Stimulated activated CD8-positive, alpha-beta memory T cell treated with anti-CD3 and anti-CD28 coated beads, Interleukin-4, amount 100 ng/mL, for 4 hours (primary cell): ENCODE measurements around the gene ICE1.
"Not testable (repeated sequence)": the region's sequence is repeated elsewhere in the genome, so short reads cannot be mapped to it uniquely, and the experiment has no call there.

Experiments
- DNase-seq, 2 donors: peaks; one replicate each; pipeline ENCODE4 v3.0.0-alpha.2; 2020; ENCODE audit warnings: low read depth in 2 of 2, low spot score in 1 of 2

The ICE1 gene

GRCh38 chr5:5398071-5398470 lies 24.4 kb upstream of the ICE1 start:
- no peak for DNase-seq

GRCh38 chr5:5401095-5401494 lies 21.4 kb upstream of the ICE1 start:
- no peak for DNase-seq

- DNase-seq: no peak
Observed at GRCh38 chr5:5403741-5404140, 18.7 kb upstream of the ICE1 start.

GRCh38 chr5:5404381-5404780 lies 18.1 kb upstream of the ICE1 start:
- DNase-seq: no peak

- DNase-seq: no peak
Observed at GRCh38 chr5:5405441-5405840, 17.0 kb upstream of the ICE1 start.

- DNase-seq: no peak
Observed at GRCh38 chr5:5407924-5408323, 14.6 kb upstream of the ICE1 start.

GRCh38 chr5:5409151-5409810 lies 13.2 kb upstream of the ICE1 start:
- no peak for DNase-seq

- DNase-seq: not testable (repeated sequence)
Observed at GRCh38 chr5:5413856-5414255, 8.6 kb upstream of the ICE1 start.

- DNase-seq: no peak
Observed at GRCh38 chr5:5414999-5415398, 7.5 kb upstream of the ICE1 start.

GRCh38 chr5:5416733-5417132 lies 5.7 kb upstream of the ICE1 start:
- DNase-seq: no peak

- DNase-seq: no peak
Observed at GRCh38 chr5:5418006-5418405, 4.5 kb upstream of the ICE1 start.

GRCh38 chr5:5418764-5419163 lies 3.7 kb upstream of the ICE1 start:
- DNase-seq: no peak

GRCh38 chr5:5419291-5420210 lies 2.9 kb upstream of the ICE1 start:
- DNase-seq: no peak

- no peak for DNase-seq
Observed at GRCh38 chr5:5420251-5420650, 2.2 kb upstream of the ICE1 start.

GRCh38 chr5:5421149-5421960 lies 1.1 kb upstream of the ICE1 start:
- no peak for DNase-seq

GRCh38 chr5:5422819-5423515 lies 490 bp downstream of the ICE1 start:
- no peak for DNase-seq

- no peak for DNase-seq
Observed at GRCh38 chr5:5423586-5423985, 1.1 kb downstream of the ICE1 start.

- DNase-seq: no peak
Observed at GRCh38 chr5:5424736-5425135, 2.3 kb downstream of the ICE1 start.

GRCh38 chr5:5430136-5430535 lies 7.7 kb downstream of the ICE1 start:
- DNase-seq: no peak

GRCh38 chr5:5432020-5432707 lies 9.7 kb downstream of the ICE1 start:
- no peak for DNase-seq
